HL-60 (cell line): ENCODE measurements around the gene SDK1.

Experiments used
- DNase-seq, 2 experiments: peaks; one replicate each; pipeline ENCODE4 v3.0.0-alpha.2; 2010 to 2020; ENCODE audit warnings: low read depth in 1 of 2, low spot score in 1 of 2
- H3K27ac ChIP-seq: fragments of 250-450 bp; sonication (Bioruptor Pico); replicated peaks from 2 replicates; pipeline ENCODE4 v1.5.1; 2020; ENCODE audit warnings: mild to moderate bottlenecking, moderate library complexity
- H3K27me3 ChIP-seq: fragments of 250-450 bp; sonication (Bioruptor Pico); 2 replicates; pipeline ENCODE4 v1.5.1; 2021; ENCODE audit warnings: mild to moderate bottlenecking, moderate library complexity; ENCODE audit not compliant: insufficient read depth, poor library complexity, severe bottlenecking
- H3K4me3 ChIP-seq: replicated peaks from 2 replicates; pipeline ENCODE4 v1.5.1; 2011; ENCODE audit warnings: mild to moderate bottlenecking, control low read depth, low read length; ENCODE audit not compliant: insufficient read depth
- CTCF ChIP-seq: IDR thresholded peaks from one replicate; pipeline ENCODE4 v1.5.1; 2011; ENCODE audit warnings: low read length, control low read depth, inconsistent platforms; ENCODE audit not compliant: insufficient read depth
- GABPA ChIP-seq: IDR thresholded peaks from 2 replicates; pipeline ENCODE4 v1.6.1; 2012; ENCODE audit warnings: low read depth
- POLR2AphosphoS5 ChIP-seq: IDR thresholded peaks from 2 replicates; pipeline ENCODE4 v1.6.1; 2012; ENCODE audit warnings: low read depth
- REST ChIP-seq: IDR thresholded peaks from 2 replicates; pipeline ENCODE4 v1.6.1; 2012; ENCODE audit warnings: low read depth; ENCODE audit not compliant: insufficient replicate concordance
- SPI1 ChIP-seq: IDR thresholded peaks from 2 replicates; pipeline ENCODE4 v1.6.1; 2012; ENCODE audit warnings: low read depth, mild to moderate bottlenecking, borderline replicate concordance

SDK1 gene

GRCh38 chr7:3301831-3302618 is 973 bp downstream of the SDK1 start:
- H3K27ac ChIP-seq: no peak overlapping the region
- no peak overlapping the region for H3K4me3 ChIP-seq
- DNase-seq: no peak
- peaks cover 27% of the 10 kb centered on the region for H3K27me3 ChIP-seq
- TF ChIP-seq GABPA (no peak), SPI1 (no peak), POLR2AphosphoS5 (no peak), REST (no peak), CTCF (no peak)

- no peak overlapping the region for H3K27ac ChIP-seq
- peaks cover 29% of the 10 kb centered on the region for H3K27me3 ChIP-seq
- TF ChIP-seq REST: no peak
- TF ChIP-seq SPI1: no peak
- TF ChIP-seq GABPA: no peak
- no peak for TF ChIP-seq CTCF
- no peak for TF ChIP-seq POLR2AphosphoS5
- no peak overlapping the region for H3K4me3 ChIP-seq
- no peak for DNase-seq
These were observed 1.7 kb downstream of the SDK1 start for GRCh38 chr7:3302681-3303320.

GRCh38 chr7:3304131-3304530 is 3.1 kb downstream of the SDK1 start:
- no peak for DNase-seq
- Histone ChIP-seq H3K27ac (no peak overlapping the region), H3K4me3 (no peak overlapping the region), H3K27me3 (peaks cover 30% of the 10 kb centered on the region)
- TF ChIP-seq CTCF: no peak
- no peak for TF ChIP-seq SPI1
- no peak for TF ChIP-seq POLR2AphosphoS5
- TF ChIP-seq GABPA: no peak
- no peak for TF ChIP-seq REST
